ENCODE measurements around the gene IFT122.
"Not testable (repeated sequence)": the region's sequence is repeated elsewhere in the genome, so short reads cannot be mapped to it uniquely, and the experiment has no call there.

Gene IFT122

GRCh38 chr3:129469026-129469425 is 29.0 kb downstream of the IFT122 start:
- DNase-seq (ENCODE audit: low read depth, low spot score) = no peak

- no peak for DNase-seq (ENCODE audit: low read depth, low spot score)
Observed at GRCh38 chr3:129470861-129471260, 30.8 kb downstream of the IFT122 start.

GRCh38 chr3:129473067-129473768 is 33.2 kb downstream of the IFT122 start:
- no peak for DNase-seq (ENCODE audit: low read depth, low spot score)

GRCh38 chr3:129473769-129474152 is 33.7 kb downstream of the IFT122 start:
- DNase-seq (ENCODE audit: low read depth, low spot score) = no peak

- DNase-seq (ENCODE audit: low read depth, low spot score) = no peak
Observed at GRCh38 chr3:129474984-129475804, 35.2 kb downstream of the IFT122 start.

- no peak for DNase-seq (ENCODE audit: low read depth, low spot score)
Observed at GRCh38 chr3:129475863-129476262, 35.8 kb downstream of the IFT122 start.

GRCh38 chr3:129476586-129476985 is 36.6 kb downstream of the IFT122 start:
- DNase-seq (ENCODE audit: low read depth, low spot score) = no peak

- peak; percentile 53 for DNase-seq (ENCODE audit: low read depth, low spot score)
Observed at GRCh38 chr3:129481225-129481765, 41.3 kb downstream of the IFT122 start.

- DNase-seq (ENCODE audit: low read depth, low spot score) = peak; percentile 72
Observed at GRCh38 chr3:129481766-129482332, 41.8 kb downstream of the IFT122 start.

- DNase-seq (ENCODE audit: low read depth, low spot score) = no peak
Observed at GRCh38 chr3:129482721-129483120, 42.7 kb downstream of the IFT122 start.

- DNase-seq (ENCODE audit: low read depth, low spot score) = no peak
Observed at GRCh38 chr3:129483870-129484269, 43.8 kb downstream of the IFT122 start.

- DNase-seq (ENCODE audit: low read depth, low spot score) = not testable (repeated sequence)
Observed at GRCh38 chr3:129485146-129485545, 45.1 kb downstream of the IFT122 start.

GRCh38 chr3:129485721-129486663 is 46.0 kb downstream of the IFT122 start:
- peak; percentile 94 for DNase-seq (ENCODE audit: low read depth, low spot score)

- DNase-seq (ENCODE audit: low read depth, low spot score) = no peak
Observed at GRCh38 chr3:129486664-129487035, 46.6 kb downstream of the IFT122 start.

GRCh38 chr3:129487183-129487867 is 47.3 kb downstream of the IFT122 start:
- DNase-seq (ENCODE audit: low read depth, low spot score) = no peak

GRCh38 chr3:129487868-129488335 is 47.9 kb downstream of the IFT122 start:
- not testable (repeated sequence) for DNase-seq (ENCODE audit: low read depth, low spot score)

GRCh38 chr3:129489258-129489657 is 49.2 kb downstream of the IFT122 start:
- DNase-seq (ENCODE audit: low read depth, low spot score) = not testable (repeated sequence)

- DNase-seq (ENCODE audit: low read depth, low spot score) = peak; percentile 91
Observed at GRCh38 chr3:129490273-129490675, 50.2 kb downstream of the IFT122 start.

- not testable (repeated sequence) for DNase-seq (ENCODE audit: low read depth, low spot score)
Observed at GRCh38 chr3:129491077-129491476, 51.1 kb downstream of the IFT122 start.

GRCh38 chr3:129491794-129492193 is 51.8 kb downstream of the IFT122 start:
- no peak for DNase-seq (ENCODE audit: low read depth, low spot score)
